ENCODE measurements around the gene ATP6V0E2.

Gene ATP6V0E2

GRCh38 chr7:149838992-149839408 lies 34.8 kb upstream of the ATP6V0E2 start:
- no peak for DNase-seq (ENCODE audit: low spot score)

DNA sequence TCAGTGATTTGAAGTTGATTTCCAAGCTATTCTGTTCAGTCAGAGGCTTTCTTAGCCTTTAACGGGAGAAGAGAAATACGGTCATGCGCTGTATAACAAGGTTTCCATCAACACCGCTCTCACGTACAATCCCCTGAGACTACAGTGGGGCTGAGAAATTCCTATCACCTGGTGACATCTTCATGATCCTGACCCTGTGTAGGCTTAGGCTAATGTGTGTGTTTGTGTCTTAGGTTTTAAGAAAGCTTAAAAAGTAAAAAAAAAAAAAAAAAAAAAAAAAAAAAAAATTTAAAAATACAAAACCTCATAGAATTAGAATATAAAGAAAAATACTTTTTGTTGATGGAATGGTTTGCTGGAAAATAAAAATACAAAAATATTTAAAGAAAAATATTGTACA lies 33.8 kb upstream of the ATP6V0E2 start:
- DNase-seq (ENCODE audit: low spot score) = no peak

DNA sequence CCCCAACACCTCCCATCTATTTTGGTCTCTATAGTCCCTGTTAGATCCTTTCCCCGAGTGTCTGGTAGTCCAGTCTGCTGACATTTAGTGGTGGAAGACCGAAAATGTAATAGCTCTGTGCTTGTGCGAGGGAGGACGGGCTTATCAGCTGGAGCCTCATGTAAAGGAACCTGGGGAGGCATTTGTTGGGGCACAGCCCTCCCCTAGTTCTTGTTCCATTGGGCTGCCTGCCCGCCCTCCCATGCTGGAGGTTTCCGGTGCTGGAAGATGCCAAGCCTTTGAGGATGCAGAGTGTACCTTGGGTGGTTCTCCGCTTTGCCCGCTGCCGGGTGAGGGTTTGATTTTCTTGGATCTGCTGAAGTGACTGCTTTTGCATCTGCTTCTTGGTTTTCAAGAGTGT lies 30.2 kb upstream of the ATP6V0E2 start:
- no peak for DNase-seq (ENCODE audit: low spot score)

GRCh38 chr7:149844445-149844844 lies 29.3 kb upstream of the ATP6V0E2 start:
- DNase-seq (ENCODE audit: low spot score) = no peak

- no peak for DNase-seq (ENCODE audit: low spot score)
These were observed 28.4 kb upstream of the ATP6V0E2 start for GRCh38 chr7:149845257-149845980.

GRCh38 chr7:149846021-149846420 lies 27.7 kb upstream of the ATP6V0E2 start:
- no peak for DNase-seq (ENCODE audit: low spot score)

DNA sequence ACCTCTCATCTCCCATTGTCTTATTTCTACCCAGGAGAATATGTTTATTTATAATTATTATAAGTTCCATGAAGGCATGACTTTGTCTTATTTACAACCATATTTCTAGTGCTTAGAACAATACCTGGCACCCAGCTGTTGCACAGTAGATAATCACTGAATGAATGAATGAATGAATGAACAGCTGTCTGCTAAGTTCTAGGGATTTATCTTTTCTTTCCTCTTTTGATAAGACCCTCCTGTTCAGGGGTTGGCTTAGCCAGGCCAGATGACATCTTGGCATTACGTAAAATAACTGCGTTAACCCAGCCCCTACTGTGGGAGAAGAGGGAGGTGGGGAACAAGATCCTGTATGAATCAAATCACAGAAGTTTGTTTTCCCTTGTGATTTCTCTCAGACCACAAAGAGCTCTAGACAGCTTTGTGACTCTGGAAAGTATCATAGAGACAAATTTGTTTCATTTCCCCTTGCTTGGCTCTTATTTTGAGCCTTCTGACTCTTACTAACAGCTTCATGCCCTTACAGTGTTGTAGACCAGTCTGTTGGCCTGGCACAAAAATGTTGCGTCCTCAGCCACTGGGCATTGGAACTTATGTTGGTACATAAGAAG lies 27.2 kb upstream of the ATP6V0E2 start:
- no peak for DNase-seq (ENCODE audit: low spot score)

- no peak for DNase-seq (ENCODE audit: low spot score)
These were observed 24.6 kb upstream of the ATP6V0E2 start for GRCh38 chr7:149849174-149849573.

DNA sequence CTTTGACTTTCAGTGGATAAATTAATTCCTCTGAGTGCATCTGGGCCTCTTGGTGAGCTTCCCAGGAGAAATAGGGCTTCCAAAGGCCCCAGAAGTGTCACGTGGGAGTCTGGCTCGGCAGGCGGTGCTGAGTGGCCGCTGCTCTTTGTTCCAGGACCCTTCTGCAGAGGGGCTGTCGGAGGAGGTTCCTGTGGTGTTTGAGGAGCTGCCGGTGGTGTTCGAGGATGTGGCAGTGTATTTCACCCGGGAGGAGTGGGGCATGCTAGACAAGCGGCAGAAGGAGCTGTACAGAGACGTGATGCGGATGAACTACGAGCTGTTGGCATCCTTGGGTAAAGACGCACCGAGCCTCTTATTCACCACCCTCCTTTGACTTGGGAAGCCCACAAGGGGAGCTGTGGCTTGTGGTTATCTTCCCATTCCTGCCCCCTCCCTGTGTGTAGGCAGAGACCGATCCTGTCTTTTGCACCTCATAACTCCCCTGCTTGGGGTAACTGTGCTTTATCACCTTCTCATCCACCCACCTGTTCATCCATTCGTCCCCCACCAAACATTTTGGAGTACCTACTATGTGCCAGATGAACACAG lies 23.7 kb upstream of the ATP6V0E2 start:
- DNase-seq (ENCODE audit: low spot score) = no peak

DNA sequence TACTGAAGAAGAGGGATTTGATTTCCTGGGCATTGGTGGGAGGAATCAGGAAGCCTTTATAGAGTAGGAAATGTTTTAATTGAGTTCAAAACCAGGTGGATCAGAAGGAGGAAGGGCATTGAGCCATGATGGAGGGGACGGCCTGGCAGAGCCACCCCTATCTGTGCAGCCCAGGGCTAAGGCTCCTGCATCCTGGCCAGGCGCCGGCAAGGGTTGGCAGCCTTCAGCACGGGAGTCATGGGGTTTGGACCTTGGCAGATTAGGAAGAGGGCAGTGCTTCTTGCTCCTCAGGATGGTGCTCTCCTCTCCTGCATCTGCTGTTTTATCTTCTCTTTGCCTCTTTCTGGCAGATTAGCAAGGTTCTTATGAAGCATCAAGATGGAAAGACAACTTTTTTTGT lies 23.1 kb upstream of the ATP6V0E2 start:
- DNase-seq (ENCODE audit: low spot score) = no peak

- no peak for DNase-seq (ENCODE audit: low spot score)
These were observed 22.3 kb upstream of the ATP6V0E2 start for GRCh38 chr7:149851449-149851848.

DNA sequence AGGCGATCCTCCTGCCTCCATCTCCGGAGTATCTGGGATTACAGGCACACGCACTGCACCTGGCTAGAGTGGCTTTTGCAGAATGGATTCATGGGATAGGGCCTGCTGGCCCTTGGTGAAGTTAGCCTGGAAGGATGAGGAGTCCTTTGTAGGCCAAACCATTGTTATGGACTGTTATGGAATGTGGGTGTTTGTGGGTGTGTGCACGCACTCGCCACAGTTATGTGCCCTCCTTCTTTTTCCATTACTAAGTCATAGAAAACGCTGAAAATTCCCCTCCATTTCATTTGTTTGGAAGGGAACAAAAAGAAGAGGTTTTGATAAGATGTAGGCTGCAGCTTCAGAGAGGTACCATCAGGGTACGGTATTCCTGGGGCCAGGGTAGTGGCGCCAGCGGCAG lies 20.6 kb upstream of the ATP6V0E2 start:
- DNase-seq (ENCODE audit: low spot score) = no peak

DNA sequence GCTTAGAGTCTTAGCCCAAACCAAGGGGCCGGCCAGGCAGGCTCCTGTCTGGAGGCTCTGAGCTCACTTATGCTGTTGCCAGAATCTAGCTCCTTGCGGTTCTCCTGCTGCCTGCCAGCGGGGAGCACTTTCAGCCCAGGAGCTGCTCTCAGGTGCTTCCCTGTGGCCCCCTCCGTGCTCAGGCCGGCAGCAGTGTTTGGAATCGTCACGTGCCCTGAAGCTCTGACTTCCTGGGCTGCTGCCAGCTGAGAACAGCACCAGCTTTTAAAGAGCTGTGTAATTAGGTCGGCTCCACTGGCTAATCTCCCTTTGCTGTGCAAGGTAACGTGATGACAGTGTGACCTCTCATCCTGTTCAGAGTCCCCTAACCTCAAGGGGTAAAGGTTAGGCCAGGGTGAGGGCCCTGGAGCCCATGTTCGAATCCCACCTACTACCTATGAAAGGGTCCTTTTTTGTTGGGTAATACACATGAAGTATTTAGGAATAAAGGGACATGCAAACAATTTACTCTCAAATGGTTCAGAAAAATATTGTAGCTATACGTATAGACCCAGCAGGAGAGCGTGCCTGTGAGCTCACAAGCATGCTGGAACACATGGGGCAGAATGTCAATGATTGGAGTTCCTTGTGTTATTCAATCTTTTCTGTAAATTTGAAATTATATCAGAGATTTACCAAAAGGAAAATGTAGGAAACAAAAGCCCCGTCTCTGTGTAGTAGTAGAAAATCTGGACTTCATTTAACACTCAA lies 19.0 kb upstream of the ATP6V0E2 start:
- no peak for DNase-seq (ENCODE audit: low spot score)

DNA sequence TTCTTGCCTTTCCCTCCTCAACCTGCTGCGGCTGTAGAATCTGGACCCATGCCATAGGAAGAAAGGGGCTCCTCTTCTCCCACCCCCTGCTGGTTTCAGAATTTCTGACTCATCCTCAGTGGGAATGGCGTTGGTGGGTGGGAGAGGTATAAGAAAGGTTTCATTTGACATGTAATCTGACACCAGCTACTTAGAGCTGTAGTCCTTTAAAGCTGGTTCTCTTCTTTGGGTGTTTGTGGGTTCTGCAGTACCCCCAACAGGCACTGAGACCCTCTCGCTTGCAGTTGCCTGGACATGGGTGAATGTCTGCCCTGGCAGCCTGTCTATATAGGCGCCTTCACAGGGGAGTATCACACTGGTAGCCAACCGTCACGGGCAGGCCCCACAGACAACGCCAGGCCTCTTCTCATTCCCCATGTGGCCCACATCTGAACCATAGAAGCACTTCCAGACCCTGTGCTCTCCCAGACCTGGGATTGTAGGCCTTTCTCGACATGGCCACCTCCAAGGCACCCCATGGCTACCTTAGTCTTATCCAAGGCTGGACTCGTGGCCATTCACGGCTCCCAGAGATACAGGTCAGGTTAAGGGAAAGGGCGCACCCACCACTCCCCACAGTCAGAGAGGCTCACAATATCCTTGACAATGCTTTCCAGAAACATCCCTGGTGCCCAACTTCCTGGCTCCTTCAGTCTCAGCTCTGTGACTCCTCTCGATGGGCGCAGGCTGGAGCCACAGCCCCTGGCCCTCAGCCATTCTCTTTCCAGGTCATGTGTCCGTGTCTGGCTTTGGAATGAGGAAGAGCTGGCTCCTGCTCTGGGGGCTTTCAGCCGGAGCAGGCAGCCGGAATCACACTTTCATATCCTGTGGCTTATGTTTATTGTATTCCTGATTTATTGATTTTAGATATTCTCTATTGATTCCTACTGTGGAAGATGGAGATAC lies 18.1 kb upstream of the ATP6V0E2 start:
- DNase-seq (ENCODE audit: low spot score) = no peak

GRCh38 chr7:149856583-149856982 lies 17.2 kb upstream of the ATP6V0E2 start:
- DNase-seq (ENCODE audit: low spot score) = no peak

DNA sequence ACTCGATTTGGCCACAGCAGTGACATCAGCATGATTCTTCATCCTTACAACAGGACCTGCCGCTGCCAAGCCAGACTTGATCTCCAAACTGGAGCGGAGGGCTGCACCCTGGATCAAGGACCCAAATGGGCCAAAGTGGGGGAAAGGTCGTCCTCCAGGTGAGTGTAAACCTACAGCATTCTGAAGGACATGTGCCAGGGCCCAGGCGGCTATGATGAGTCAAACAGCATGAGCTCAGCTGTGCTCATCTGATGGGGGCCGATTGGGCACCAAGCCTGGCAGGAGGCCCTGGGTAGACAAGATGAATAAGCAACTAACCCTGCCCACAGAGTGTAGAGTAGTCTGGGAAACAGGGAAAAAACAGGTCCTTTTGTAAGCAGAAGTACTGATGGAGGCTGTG lies 14.4 kb upstream of the ATP6V0E2 start:
- no peak for DNase-seq (ENCODE audit: low spot score)

DNA sequence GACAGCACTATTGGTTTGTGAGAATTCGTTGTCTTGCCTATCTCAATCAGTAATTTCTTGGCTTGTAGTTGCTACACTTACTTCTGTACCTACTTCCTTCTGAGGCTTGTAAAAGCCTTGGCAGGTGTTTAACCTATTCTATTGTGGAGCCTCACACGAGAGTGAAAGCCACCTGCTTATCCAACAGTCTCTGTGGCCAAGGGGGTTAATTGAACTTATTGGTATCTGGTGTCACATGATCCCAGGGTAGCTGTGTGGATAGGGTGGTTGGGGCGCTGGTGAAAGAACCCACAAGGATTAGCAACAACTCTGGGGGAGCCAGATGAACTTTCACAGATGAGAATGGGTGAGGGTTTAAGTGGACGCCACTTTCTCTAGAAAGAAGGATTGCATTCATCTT lies 13.9 kb upstream of the ATP6V0E2 start:
- no peak for DNase-seq (ENCODE audit: low spot score)

DNA sequence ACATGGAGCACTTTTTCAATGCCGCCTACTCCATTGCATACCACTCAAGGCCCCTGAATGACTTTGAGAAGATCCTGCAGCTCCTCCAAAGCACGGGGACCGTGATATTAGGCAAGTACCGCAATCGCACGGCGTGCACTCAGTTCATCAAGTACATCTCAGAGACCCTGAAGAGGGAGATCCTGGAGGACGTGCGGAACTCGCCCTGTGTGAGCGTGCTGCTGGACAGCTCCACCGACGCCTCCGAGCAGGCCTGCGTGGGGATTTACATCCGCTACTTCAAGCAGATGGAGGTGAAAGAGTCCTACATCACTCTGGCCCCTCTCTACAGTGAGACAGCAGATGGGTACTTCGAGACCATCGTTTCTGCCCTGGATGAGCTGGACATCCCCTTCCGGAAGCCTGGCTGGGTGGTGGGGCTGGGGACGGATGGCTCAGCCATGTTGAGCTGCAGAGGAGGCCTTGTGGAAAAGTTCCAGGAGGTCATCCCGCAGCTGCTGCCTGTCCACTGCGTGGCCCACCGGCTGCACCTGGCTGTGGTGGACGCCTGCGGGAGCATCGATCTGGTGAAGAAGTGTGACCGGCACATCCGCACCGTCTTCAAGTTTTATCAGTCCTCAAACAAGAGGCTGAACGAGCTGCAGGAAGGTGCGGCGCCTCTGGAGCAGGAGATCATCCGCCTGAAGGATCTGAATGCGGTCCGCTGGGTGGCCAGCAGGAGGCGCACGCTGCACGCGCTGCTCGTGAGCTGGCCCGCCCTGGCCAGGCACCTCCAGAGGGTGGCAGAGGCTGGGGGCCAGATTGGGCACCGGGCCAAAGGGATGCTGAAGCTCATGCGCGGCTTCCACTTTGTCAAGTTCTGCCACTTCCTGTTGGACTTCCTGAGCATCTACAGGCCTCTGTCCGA lies 12.7 kb upstream of the ATP6V0E2 start:
- no peak for DNase-seq (ENCODE audit: low spot score)

GRCh38 chr7:149861728-149862045 lies 12.1 kb upstream of the ATP6V0E2 start:
- DNase-seq (ENCODE audit: low spot score) = no peak

GRCh38 chr7:149862156-149862555 lies 11.6 kb upstream of the ATP6V0E2 start:
- DNase-seq (ENCODE audit: low spot score) = no peak

DNA sequence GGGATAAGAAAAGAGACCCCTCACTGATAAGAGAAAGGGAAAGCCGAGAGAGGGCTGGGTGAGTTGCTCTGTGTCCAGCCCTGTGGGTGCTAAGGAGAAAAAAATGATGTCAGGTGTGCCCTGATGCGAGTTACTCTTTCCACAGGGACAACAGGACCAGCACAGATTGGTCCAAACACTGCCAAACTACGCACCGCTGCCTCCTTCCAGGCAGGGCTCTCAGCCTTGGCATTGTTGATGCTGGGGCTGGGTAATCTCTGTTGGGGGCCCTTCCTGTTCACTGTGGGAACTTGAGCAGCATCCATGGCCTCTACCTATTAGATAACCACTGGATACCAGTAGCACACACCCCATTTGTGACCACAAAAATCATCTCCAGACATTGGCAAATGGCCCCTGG lies 10.3 kb upstream of the ATP6V0E2 start:
- no peak for DNase-seq (ENCODE audit: low spot score)
